Liver (tissue), 9 donors: ENCODE measurements around the gene MAGI1. TPM values are rescaled to one million over a fixed set of nuclear protein-coding genes. Genes with fewer than 3 reads are reported as not detected.

Source experiments
- DNase-seq: peaks from one replicate; pipeline ENCODE4 v3.0.0-alpha.2; 2017; ENCODE audit warnings: low spot score
- H3K27ac ChIP-seq, 2 donors: one replicate each; pipeline ENCODE4 v1.7.0; 2013; ENCODE audit warnings: inconsistent platforms in 2 of 2, low read length in 2 of 2, control low read depth in 1 of 2, low read depth in 1 of 2, mild to moderate bottlenecking in 1 of 2
- H3K27me3 ChIP-seq, 4 donors: one replicate each; pipeline versions ENCODE4 v1.6.1 to v1.7.0; 2013; ENCODE audit warnings: low read length in 3 of 4, inconsistent platforms in 1 of 4, mild to moderate bottlenecking in 1 of 4, moderate library complexity in 1 of 4; ENCODE audit not compliant: control insufficient read depth in 4 of 4, insufficient read depth in 4 of 4
- H3K36me3 ChIP-seq, 4 donors: one replicate each; pipeline versions ENCODE4 v1.6.1 to v1.7.0; 2013; ENCODE audit warnings: low read length in 3 of 4, mild to moderate bottlenecking in 3 of 4, low read depth in 1 of 4, moderate library complexity in 1 of 4; ENCODE audit not compliant: control insufficient read depth in 4 of 4, insufficient read depth in 3 of 4
- H3K4me1 ChIP-seq, 4 donors: one replicate each; pipeline versions ENCODE4 v1.6.1 to v1.7.0; 2013; ENCODE audit warnings: low read length in 3 of 4, mild to moderate bottlenecking in 3 of 4, moderate library complexity in 1 of 4; ENCODE audit not compliant: control insufficient read depth in 4 of 4, insufficient read depth in 4 of 4
- H3K4me3 ChIP-seq, 3 donors: one replicate each; pipeline versions ENCODE4 v1.6.1 to v1.7.0; 2013; ENCODE audit warnings: low read length in 3 of 3, control low read depth in 1 of 3, low read depth in 1 of 3, mild to moderate bottlenecking in 1 of 3
- H3K9ac ChIP-seq, 2 donors: one replicate each; pipeline ENCODE4 v1.7.0; 2013; ENCODE audit warnings: low read length in 2 of 2, mild to moderate bottlenecking in 2 of 2, moderate library complexity in 2 of 2, control low read depth in 1 of 2, low read depth in 1 of 2
- H3K9me3 ChIP-seq, 4 donors: one replicate each; pipeline versions ENCODE4 v1.6.1 to v1.7.0; 2013; ENCODE audit warnings: low read length in 3 of 4; ENCODE audit not compliant: control insufficient read depth in 4 of 4
- ATF3 ChIP-seq: IDR thresholded peaks from 2 replicates; pipeline ENCODE4 v1.6.1; 2016; ENCODE audit warnings: antibody characterized with exemption
- EGR1 ChIP-seq, 2 donors: IDR thresholded peaks; 2 replicates each; pipeline ENCODE4 v1.6.1; 2016 to 2018; ENCODE audit warnings: antibody characterized with exemption in 2 of 2, low read depth in 2 of 2
- FOXA1 ChIP-seq: IDR thresholded peaks from 2 replicates; pipeline ENCODE4 v1.6.1; 2016; ENCODE audit warnings: antibody characterized with exemption
- FOXA2 ChIP-seq: IDR thresholded peaks from 2 replicates; pipeline ENCODE4 v1.6.1; 2016; ENCODE audit warnings: antibody characterized with exemption
- GABPA ChIP-seq, 2 donors: IDR thresholded peaks in 1 of 2; conservative IDR thresholded peaks in 1 of 2; 2 replicates each; pipeline ENCODE4 v1.6.1; 2016; ENCODE audit warnings: antibody characterized with exemption in 2 of 2, mild to moderate bottlenecking in 1 of 2, moderate library complexity in 1 of 2
- HNF4A ChIP-seq, 2 donors: conservative IDR thresholded peaks; 2 replicates each; pipeline ENCODE4 v1.6.1; 2016; ENCODE audit warnings: antibody characterized with exemption in 2 of 2, mild to moderate bottlenecking in 2 of 2
- HNF4G ChIP-seq: IDR thresholded peaks from 2 replicates; pipeline ENCODE4 v1.6.1; 2016; ENCODE audit warnings: antibody characterized with exemption
- JUND ChIP-seq, 2 donors: IDR thresholded peaks; 2 replicates each; pipeline ENCODE4 v1.6.1; 2016; ENCODE audit warnings: antibody characterized with exemption in 2 of 2
- MAX ChIP-seq: IDR thresholded peaks from 2 replicates; pipeline ENCODE4 v1.6.1; 2016; ENCODE audit warnings: antibody characterized with exemption
- NR2F2 ChIP-seq: IDR thresholded peaks from 2 replicates; pipeline ENCODE4 v1.6.1; 2016; ENCODE audit warnings: antibody characterized with exemption
- RAD21 ChIP-seq, 2 donors: IDR thresholded peaks; 2 replicates each; pipeline ENCODE4 v1.6.1; 2016; ENCODE audit warnings: antibody characterized with exemption in 2 of 2, mild to moderate bottlenecking in 2 of 2
- RXRA ChIP-seq, 2 donors: IDR thresholded peaks; 2 replicates each; pipeline ENCODE4 v1.6.1; 2017 to 2018; ENCODE audit warnings: antibody characterized with exemption in 2 of 2, mild to moderate bottlenecking in 1 of 2
- SP1 ChIP-seq: IDR thresholded peaks from 2 replicates; pipeline ENCODE4 v1.6.1; 2018; ENCODE audit warnings: antibody characterized with exemption, mild to moderate bottlenecking
- TAF1 ChIP-seq: conservative IDR thresholded peaks from 2 replicates; pipeline ENCODE4 v1.6.1; 2016; ENCODE audit warnings: antibody characterized with exemption, mild to moderate bottlenecking
- YY1 ChIP-seq: IDR thresholded peaks from 2 replicates; pipeline ENCODE4 v1.6.1; 2016; ENCODE audit warnings: antibody characterized with exemption, mild to moderate bottlenecking
- WGBS: extraction: QIAGEN DNeasy Blood & Tissue Kit; methylation state at CpG from one replicate; pipeline ENCODE4 v1.1.7; 2013; 5-methylcytosine and 5-hydroxymethylcytosine counted together
- polyA plus RNA-seq, 2 donors: library from polyadenylated mRNA; stranded (reverse) in 1 of 2; unstranded in 1 of 2; fragments of 200-250 nt in 1 of 2; fragments of >200 nt in 1 of 2; fragmentation: Nextera tagmentation in 1 of 2; extraction: Ambion mirVana in 1 of 2; gene quantifications; one replicate each; pipeline versions ENCODE4 v1.2.1 to v1.2.3, GENCODE V29; 2013 to 2015
- total RNA-seq, 2 donors: library from RNA; depleted of rRNA; stranded (reverse); fragments of >200 nt; gene quantifications; one replicate each; pipeline ENCODE4 v1.2.3, GENCODE V29; 2014
- TF ChIP-seq, protein P1 (sequence below): IDR thresholded peaks from 2 replicates; pipeline ENCODE4 v1.6.1; 2016; ENCODE audit warnings: antibody characterized with exemption, mild to moderate bottlenecking
- TF ChIP-seq, protein P2 (sequence below): IDR thresholded peaks from 2 replicates; pipeline ENCODE4 v1.6.1; 2016; ENCODE audit warnings: antibody characterized with exemption
- TF ChIP-seq, protein P3 (sequence below): fragments of 150-350 bp; IDR thresholded peaks from 2 replicates; pipeline ENCODE4 v1.5.1; 2017; ENCODE audit warnings: improper control_type of control experiment, low read depth, low read length; ENCODE audit not compliant: missing input control
- donor health status: healthy.
- donor health status: healthy.
- donor health status: healthy.
- donor health status: healthy.
- donor health status: healthy.

MAGI1 gene
- total and polyA plus RNA-seq, 4 donors: 9.6 to 68.8 (median 14.0) TPM

DNA sequence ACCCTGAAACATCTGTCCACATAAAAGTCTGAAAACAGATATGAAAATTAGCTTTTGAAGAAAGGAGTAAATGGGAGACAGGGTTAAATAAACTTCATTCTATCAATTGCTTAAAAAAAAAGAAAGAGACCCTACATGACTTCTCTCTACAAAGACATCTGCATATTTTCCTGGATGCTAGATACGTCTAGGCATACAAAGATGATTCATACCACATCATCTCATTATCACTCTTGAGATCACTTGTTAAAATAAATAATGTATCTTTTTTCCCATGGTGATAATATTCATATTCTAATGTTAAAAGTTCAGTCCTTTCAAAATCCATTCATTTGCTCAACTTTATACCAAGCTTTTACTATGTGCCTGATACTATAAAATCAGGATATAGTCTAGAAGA lies 295.8 kb downstream of the MAGI1 start:
- 87% methylated on average over 1 of the region's 1 CpG for WGBS
- H3K4me1 ChIP-seq: no peaks in the 10 kb centered on the region
- H3K36me3 ChIP-seq: no peaks in the 10 kb centered on the region
- no peak for DNase-seq
- H3K4me3 ChIP-seq: no peak overlapping the region
- H3K9me3 ChIP-seq: no peaks in the 10 kb centered on the region
- H3K27me3 ChIP-seq: no peaks in the 10 kb centered on the region
- H3K9ac ChIP-seq: no peak overlapping the region
- H3K27ac ChIP-seq: no peak overlapping the region
- TF ChIP-seq, protein P1, sequence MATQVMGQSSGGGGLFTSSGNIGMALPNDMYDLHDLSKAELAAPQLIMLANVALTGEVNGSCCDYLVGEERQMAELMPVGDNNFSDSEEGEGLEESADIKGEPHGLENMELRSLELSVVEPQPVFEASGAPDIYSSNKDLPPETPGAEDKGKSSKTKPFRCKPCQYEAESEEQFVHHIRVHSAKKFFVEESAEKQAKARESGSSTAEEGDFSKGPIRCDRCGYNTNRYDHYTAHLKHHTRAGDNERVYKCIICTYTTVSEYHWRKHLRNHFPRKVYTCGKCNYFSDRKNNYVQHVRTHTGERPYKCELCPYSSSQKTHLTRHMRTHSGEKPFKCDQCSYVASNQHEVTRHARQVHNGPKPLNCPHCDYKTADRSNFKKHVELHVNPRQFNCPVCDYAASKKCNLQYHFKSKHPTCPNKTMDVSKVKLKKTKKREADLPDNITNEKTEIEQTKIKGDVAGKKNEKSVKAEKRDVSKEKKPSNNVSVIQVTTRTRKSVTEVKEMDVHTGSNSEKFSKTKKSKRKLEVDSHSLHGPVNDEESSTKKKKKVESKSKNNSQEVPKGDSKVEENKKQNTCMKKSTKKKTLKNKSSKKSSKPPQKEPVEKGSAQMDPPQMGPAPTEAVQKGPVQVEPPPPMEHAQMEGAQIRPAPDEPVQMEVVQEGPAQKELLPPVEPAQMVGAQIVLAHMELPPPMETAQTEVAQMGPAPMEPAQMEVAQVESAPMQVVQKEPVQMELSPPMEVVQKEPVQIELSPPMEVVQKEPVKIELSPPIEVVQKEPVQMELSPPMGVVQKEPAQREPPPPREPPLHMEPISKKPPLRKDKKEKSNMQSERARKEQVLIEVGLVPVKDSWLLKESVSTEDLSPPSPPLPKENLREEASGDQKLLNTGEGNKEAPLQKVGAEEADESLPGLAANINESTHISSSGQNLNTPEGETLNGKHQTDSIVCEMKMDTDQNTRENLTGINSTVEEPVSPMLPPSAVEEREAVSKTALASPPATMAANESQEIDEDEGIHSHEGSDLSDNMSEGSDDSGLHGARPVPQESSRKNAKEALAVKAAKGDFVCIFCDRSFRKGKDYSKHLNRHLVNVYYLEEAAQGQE: no peak
- TF ChIP-seq HNF4A (conservative IDR thresholded peaks at IDR 0.05) (no peak), EGR1 (IDR thresholded peaks at IDR 0.05; ENCODE audit: low read depth in 2 of 2) (no peak), MAX (no peak), SP1 (no peak), NR2F2 (no peak), JUND (IDR thresholded peaks at IDR 0.05) (no peak), HNF4G (no peak), GABPA (IDR thresholded peaks at IDR 0.05 in 1 of 2, conservative IDR thresholded peaks at IDR 0.05 in 1 of 2) (no peak), FOXA2 (no peak), ATF3 (no peak), RAD21 (IDR thresholded peaks at IDR 0.05) (no peak), TAF1 (no peak), FOXA1 (no peak), YY1 (no peak), RXRA (IDR thresholded peaks at IDR 0.05) (no peak)
- TF ChIP-seq, protein P2, sequence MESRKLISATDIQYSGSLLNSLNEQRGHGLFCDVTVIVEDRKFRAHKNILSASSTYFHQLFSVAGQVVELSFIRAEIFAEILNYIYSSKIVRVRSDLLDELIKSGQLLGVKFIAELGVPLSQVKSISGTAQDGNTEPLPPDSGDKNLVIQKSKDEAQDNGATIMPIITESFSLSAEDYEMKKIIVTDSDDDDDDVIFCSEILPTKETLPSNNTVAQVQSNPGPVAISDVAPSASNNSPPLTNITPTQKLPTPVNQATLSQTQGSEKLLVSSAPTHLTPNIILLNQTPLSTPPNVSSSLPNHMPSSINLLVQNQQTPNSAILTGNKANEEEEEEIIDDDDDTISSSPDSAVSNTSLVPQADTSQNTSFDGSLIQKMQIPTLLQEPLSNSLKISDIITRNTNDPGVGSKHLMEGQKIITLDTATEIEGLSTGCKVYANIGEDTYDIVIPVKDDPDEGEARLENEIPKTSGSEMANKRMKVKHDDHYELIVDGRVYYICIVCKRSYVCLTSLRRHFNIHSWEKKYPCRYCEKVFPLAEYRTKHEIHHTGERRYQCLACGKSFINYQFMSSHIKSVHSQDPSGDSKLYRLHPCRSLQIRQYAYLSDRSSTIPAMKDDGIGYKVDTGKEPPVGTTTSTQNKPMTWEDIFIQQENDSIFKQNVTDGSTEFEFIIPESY: no peak
- TF ChIP-seq, protein P3, sequence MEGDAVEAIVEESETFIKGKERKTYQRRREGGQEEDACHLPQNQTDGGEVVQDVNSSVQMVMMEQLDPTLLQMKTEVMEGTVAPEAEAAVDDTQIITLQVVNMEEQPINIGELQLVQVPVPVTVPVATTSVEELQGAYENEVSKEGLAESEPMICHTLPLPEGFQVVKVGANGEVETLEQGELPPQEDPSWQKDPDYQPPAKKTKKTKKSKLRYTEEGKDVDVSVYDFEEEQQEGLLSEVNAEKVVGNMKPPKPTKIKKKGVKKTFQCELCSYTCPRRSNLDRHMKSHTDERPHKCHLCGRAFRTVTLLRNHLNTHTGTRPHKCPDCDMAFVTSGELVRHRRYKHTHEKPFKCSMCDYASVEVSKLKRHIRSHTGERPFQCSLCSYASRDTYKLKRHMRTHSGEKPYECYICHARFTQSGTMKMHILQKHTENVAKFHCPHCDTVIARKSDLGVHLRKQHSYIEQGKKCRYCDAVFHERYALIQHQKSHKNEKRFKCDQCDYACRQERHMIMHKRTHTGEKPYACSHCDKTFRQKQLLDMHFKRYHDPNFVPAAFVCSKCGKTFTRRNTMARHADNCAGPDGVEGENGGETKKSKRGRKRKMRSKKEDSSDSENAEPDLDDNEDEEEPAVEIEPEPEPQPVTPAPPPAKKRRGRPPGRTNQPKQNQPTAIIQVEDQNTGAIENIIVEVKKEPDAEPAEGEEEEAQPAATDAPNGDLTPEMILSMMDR: no peak
